Measurements from ENCODE around the gene HACE1.

Gene HACE1

DNA sequence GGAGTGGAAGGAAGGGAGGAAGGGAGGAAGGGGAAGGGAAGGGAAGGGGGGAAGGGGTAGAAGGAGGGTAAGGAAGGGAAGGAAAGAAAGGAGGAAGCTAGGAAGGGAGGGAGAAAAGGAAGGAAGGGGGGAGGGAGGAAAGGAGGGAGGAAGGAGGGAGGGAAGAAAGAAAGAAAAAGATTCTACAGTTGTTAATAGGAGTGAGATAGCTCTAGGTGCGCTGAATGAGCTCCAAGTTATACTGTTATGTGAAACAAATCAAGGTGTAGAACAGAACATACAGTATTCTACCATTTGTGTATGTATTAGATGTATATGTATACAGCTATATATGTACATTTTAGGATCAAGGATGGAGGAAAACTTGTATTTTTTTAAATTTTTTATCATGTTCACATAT lies 167.7 kb downstream of the HACE1 start:
- Histone ChIP-seq H3K36me3 (ENCODE audit: insufficient read depth) (no peaks in the 10 kb centered on the region), H3K4me3 (IDR thresholded peaks at IDR 0.05; ENCODE audit: insufficient read depth, low read depth, low read length) (no peak overlapping the region), H3K9ac (no peak overlapping the region), H2AFZ (ENCODE audit: low read depth) (no peak overlapping the region), H3K79me2 (ENCODE audit: insufficient read depth, low read depth) (no peaks in the 10 kb centered on the region), H4K20me1 (ENCODE audit: insufficient read depth) (no peaks in the 10 kb centered on the region), H3K27ac (no peak overlapping the region), H3K4me2 (no peak overlapping the region), H3K27me3 (ENCODE audit: insufficient read depth, low read depth) (no peaks in the 10 kb centered on the region), H3K4me1 (ENCODE audit: low read depth, poor library complexity, severe bottlenecking) (no peaks in the 10 kb centered on the region)
- TF ChIP-seq, protein P1, sequence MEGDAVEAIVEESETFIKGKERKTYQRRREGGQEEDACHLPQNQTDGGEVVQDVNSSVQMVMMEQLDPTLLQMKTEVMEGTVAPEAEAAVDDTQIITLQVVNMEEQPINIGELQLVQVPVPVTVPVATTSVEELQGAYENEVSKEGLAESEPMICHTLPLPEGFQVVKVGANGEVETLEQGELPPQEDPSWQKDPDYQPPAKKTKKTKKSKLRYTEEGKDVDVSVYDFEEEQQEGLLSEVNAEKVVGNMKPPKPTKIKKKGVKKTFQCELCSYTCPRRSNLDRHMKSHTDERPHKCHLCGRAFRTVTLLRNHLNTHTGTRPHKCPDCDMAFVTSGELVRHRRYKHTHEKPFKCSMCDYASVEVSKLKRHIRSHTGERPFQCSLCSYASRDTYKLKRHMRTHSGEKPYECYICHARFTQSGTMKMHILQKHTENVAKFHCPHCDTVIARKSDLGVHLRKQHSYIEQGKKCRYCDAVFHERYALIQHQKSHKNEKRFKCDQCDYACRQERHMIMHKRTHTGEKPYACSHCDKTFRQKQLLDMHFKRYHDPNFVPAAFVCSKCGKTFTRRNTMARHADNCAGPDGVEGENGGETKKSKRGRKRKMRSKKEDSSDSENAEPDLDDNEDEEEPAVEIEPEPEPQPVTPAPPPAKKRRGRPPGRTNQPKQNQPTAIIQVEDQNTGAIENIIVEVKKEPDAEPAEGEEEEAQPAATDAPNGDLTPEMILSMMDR (conservative IDR thresholded peaks at IDR 0.05; ENCODE audit: low read depth, low read length) = no peak

DNA sequence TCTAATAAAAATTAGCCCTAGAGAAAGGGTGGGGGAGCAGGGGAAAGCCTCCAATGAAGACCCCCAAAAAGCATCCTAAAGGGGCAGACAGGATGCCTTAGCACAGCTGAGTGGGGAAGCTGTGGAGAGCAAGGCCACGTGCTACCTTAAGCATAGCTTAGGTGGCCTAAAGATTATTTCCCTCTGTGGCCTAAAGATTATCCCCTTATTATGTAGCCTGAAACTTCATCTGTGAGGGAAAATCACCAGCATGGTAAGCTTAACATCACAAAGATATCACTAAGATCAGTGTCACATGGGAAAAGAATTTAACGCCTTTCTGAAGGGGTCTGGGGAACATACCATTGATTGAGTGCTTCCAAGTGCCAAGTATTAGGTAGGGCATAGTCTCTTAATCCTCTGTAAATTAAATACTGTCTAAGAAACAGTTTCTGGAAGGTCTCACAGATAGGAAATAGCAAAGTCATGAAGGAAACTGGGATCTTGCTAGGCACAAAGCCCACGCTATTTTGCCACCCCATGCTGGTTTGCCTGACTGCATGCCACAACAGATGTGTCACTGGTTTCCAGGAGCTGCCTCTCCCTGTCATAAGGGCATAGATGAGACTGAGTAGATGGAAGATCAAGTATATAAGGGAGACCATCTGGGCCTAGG lies 170.0 kb downstream of the HACE1 start:
- no peaks in the 10 kb centered on the region for H3K36me3 ChIP-seq (ENCODE audit: insufficient read depth)
- H3K4me1 ChIP-seq (ENCODE audit: low read depth, poor library complexity, severe bottlenecking) = no peaks in the 10 kb centered on the region
- H3K79me2 ChIP-seq (ENCODE audit: insufficient read depth, low read depth) = no peaks in the 10 kb centered on the region
- H2AFZ ChIP-seq (ENCODE audit: low read depth) = no peak overlapping the region
- TF ChIP-seq, protein P1 (conservative IDR thresholded peaks at IDR 0.05; ENCODE audit: low read depth, low read length) = no peak
- no peak overlapping the region for H3K9ac ChIP-seq
- H3K27ac ChIP-seq = no peak overlapping the region
- H3K4me2 ChIP-seq = no peak overlapping the region
- H3K27me3 ChIP-seq (ENCODE audit: insufficient read depth, low read depth) = no peaks in the 10 kb centered on the region
- H4K20me1 ChIP-seq (ENCODE audit: insufficient read depth) = no peaks in the 10 kb centered on the region
- H3K4me3 ChIP-seq (IDR thresholded peaks at IDR 0.05; ENCODE audit: insufficient read depth, low read depth, low read length) = no peak overlapping the region

DNA sequence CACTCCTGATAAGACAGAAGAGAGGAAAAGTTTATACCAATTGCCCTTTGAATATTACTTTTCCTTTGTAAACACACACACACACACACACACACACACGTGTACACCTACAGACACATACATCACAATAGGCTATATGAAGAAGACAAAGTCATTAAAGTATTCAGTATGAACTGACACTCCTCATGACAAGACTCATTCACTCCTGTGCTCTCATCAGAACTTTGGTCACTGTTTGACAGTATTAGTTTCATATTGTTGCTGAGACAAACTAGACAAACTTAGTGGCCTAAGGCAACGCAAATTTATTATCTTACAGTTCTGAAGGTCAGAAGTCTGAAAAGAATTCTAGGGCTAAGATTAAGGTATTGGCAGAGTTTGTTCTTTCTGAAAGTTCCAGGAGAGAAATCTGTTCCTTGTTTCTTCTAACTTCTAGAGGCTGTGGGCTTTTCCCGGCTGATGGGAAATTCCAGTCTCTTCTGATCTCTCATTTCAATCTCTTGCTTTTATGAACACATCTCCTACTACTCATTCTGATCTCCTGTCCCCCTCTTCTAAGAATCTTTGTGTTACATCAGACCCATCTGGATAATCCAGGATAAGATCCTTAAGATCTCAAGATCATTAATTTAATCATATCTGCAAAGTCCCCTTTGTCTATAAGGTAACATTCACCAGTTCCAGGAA lies 171.3 kb downstream of the HACE1 start:
- Histone ChIP-seq H2AFZ (ENCODE audit: low read depth) (no peak overlapping the region), H3K9ac (no peak overlapping the region), H3K4me3 (IDR thresholded peaks at IDR 0.05; ENCODE audit: insufficient read depth, low read depth, low read length) (no peak overlapping the region), H3K79me2 (ENCODE audit: insufficient read depth, low read depth) (no peaks in the 10 kb centered on the region), H3K4me1 (ENCODE audit: low read depth, poor library complexity, severe bottlenecking) (no peaks in the 10 kb centered on the region), H3K27me3 (ENCODE audit: insufficient read depth, low read depth) (no peaks in the 10 kb centered on the region), H3K27ac (no peak overlapping the region), H3K4me2 (no peak overlapping the region), H4K20me1 (ENCODE audit: insufficient read depth) (no peaks in the 10 kb centered on the region), H3K36me3 (ENCODE audit: insufficient read depth) (no peaks in the 10 kb centered on the region)
- TF ChIP-seq, protein P1 (conservative IDR thresholded peaks at IDR 0.05; ENCODE audit: low read depth, low read length) = no peak

DNA sequence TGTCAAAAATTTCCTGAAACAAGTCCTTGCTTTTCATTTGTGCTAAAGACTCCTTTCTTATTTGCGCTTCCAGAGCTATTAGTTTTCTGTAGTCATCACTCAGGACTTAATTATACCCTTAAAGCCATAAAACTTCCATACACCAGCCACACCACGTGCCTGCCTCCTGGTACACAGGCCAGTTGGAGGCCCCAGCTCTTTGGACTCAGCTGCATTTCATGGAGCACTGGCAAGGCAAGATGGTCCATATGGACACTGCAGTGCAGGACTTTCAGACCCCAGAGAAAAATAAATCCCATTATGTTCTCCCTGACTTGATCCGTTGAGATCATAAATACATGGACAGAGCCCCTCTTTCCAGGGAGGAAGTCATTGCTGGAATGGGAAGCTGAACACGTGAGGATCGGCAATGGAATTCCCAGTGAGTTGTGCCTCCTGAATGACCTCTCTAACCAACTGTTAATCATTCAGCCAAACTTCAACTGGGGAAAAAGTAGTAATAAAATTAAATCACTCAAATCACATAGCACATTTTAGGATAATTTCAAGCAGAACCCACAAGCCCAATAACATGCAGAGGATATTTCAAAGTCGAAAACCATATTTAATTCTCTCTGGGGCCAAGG lies 173.1 kb downstream of the HACE1 start:
- no peak overlapping the region for H3K9ac ChIP-seq
- no peak overlapping the region for H2AFZ ChIP-seq (ENCODE audit: low read depth)
- no peak overlapping the region for H3K27ac ChIP-seq
- TF ChIP-seq, protein P1 (conservative IDR thresholded peaks at IDR 0.05; ENCODE audit: low read depth, low read length) = no peak
- no peak overlapping the region for H3K4me3 ChIP-seq (IDR thresholded peaks at IDR 0.05; ENCODE audit: insufficient read depth, low read depth, low read length)
- no peaks in the 10 kb centered on the region for H3K79me2 ChIP-seq (ENCODE audit: insufficient read depth, low read depth)
- no peaks in the 10 kb centered on the region for H3K4me1 ChIP-seq (ENCODE audit: low read depth, poor library complexity, severe bottlenecking)
- H3K27me3 ChIP-seq (ENCODE audit: insufficient read depth, low read depth) = no peaks in the 10 kb centered on the region
- H4K20me1 ChIP-seq (ENCODE audit: insufficient read depth) = no peaks in the 10 kb centered on the region
- H3K4me2 ChIP-seq = no peak overlapping the region
- no peaks in the 10 kb centered on the region for H3K36me3 ChIP-seq (ENCODE audit: insufficient read depth)
